ENCODE results near the gene BTNL2. TPM values are rescaled to one million over a fixed set of nuclear protein-coding genes. Genes with fewer than 3 reads are reported as not detected.

Gene BTNL2
- total RNA-seq, 1 experiment from 2014 or later = not detected

DNA sequence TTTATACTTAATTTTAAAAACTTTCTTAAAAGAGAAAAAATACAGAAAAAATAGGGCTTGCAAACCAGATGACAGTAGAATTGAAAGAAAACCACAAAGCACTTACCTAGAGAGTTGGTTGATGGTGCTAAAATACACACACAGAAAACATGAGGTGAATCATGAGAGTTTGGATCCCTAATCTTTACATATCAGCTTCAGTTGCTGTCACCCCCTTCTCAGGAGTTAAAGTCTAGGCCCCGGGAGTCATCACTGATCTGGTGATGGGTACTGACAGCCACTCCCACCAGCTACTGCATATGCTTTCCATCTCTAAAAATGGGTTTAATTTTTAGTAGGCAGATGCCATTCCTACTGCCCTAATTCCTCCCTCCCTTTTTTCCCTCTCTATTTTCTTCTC is 52.0 kb downstream of the BTNL2 start:
- DNase-seq (ENCODE audit: low read depth, low spot score) (no peak), ATAC-seq (no peak)
- in situ Hi-C loops (cut with HindIII; ENCODE audit: low pct_unique_long_range_greater_than_20kb, low sequenced_read_pairs) (no loop called here), intact Hi-C loops (cut with micrococcal nuclease; ENCODE audit: unreplicated experiment) (no loop called here)
- Histone ChIP-seq H3K9me3 (ENCODE audit: control insufficient read depth, insufficient read depth, low read depth, low read length) (no peaks in the 10 kb centered on the region), H3K36me3 (ENCODE audit: control insufficient read depth, insufficient read depth, low read length) (no peaks in the 10 kb centered on the region), H3K27ac (ENCODE audit: low read length) (no peak overlapping the region), H3K27me3 (ENCODE audit: control insufficient read depth, insufficient read depth, low read length) (no peaks in the 10 kb centered on the region), H3K4me3 (ENCODE audit: low read depth in 2 of 2, low read length in 2 of 2) (no peak overlapping the region), H3K4me1 (ENCODE audit: control insufficient read depth, insufficient read depth, low read length) (no peaks in the 10 kb centered on the region)
- no TSS peak for BruUV-seq (replicated peaks)
- POLR2A ChIA-PET = no interaction called here
- CTCF ChIA-PET = no interaction called here
- TF ChIP-seq, protein P1, sequence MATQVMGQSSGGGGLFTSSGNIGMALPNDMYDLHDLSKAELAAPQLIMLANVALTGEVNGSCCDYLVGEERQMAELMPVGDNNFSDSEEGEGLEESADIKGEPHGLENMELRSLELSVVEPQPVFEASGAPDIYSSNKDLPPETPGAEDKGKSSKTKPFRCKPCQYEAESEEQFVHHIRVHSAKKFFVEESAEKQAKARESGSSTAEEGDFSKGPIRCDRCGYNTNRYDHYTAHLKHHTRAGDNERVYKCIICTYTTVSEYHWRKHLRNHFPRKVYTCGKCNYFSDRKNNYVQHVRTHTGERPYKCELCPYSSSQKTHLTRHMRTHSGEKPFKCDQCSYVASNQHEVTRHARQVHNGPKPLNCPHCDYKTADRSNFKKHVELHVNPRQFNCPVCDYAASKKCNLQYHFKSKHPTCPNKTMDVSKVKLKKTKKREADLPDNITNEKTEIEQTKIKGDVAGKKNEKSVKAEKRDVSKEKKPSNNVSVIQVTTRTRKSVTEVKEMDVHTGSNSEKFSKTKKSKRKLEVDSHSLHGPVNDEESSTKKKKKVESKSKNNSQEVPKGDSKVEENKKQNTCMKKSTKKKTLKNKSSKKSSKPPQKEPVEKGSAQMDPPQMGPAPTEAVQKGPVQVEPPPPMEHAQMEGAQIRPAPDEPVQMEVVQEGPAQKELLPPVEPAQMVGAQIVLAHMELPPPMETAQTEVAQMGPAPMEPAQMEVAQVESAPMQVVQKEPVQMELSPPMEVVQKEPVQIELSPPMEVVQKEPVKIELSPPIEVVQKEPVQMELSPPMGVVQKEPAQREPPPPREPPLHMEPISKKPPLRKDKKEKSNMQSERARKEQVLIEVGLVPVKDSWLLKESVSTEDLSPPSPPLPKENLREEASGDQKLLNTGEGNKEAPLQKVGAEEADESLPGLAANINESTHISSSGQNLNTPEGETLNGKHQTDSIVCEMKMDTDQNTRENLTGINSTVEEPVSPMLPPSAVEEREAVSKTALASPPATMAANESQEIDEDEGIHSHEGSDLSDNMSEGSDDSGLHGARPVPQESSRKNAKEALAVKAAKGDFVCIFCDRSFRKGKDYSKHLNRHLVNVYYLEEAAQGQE (IDR thresholded peaks at IDR 0.05; ENCODE audit: insufficient read depth in 1 of 2, low read depth in 2 of 2, low read length in 1 of 2) = no peak
- TF ChIP-seq TCF7L2 (IDR thresholded peaks at IDR 0.05; ENCODE audit: low read depth, low read length) (no peak), SIN3A (IDR thresholded peaks at IDR 0.05; ENCODE audit: borderline replicate concordance, insufficient read depth, low read depth, low read length) (no peak), POLR2AphosphoS5 (IDR thresholded peaks at IDR 0.05; ENCODE audit: low read depth, low read length) (no peak)
- TF ChIP-seq, protein P2, sequence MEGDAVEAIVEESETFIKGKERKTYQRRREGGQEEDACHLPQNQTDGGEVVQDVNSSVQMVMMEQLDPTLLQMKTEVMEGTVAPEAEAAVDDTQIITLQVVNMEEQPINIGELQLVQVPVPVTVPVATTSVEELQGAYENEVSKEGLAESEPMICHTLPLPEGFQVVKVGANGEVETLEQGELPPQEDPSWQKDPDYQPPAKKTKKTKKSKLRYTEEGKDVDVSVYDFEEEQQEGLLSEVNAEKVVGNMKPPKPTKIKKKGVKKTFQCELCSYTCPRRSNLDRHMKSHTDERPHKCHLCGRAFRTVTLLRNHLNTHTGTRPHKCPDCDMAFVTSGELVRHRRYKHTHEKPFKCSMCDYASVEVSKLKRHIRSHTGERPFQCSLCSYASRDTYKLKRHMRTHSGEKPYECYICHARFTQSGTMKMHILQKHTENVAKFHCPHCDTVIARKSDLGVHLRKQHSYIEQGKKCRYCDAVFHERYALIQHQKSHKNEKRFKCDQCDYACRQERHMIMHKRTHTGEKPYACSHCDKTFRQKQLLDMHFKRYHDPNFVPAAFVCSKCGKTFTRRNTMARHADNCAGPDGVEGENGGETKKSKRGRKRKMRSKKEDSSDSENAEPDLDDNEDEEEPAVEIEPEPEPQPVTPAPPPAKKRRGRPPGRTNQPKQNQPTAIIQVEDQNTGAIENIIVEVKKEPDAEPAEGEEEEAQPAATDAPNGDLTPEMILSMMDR (IDR thresholded peaks at IDR 0.05) = no peak

DNA sequence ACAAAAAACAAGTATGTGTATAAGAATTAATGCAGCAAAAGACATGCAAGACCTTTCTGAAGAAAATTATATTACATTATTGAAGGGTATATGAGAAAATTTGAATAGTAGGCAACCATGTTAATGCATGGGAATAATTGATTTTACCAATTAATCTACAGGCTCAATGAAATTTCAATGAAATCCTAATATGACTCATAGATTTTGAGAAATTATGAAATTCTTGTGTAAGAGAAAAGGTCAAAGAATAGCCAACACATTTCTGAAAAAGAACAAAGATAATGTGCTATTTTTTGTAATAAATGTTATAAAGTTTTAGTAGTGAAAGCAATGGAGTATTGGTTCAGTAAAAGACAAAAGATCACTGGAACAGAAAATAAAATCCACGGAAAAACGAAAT is 53.6 kb downstream of the BTNL2 start:
- no peak for DNase-seq (ENCODE audit: low read depth, low spot score)
- ChIA-PET POLR2A (no interaction called here), CTCF (no interaction called here)
- Histone ChIP-seq H3K4me3 (ENCODE audit: low read depth in 2 of 2, low read length in 2 of 2) (no peak overlapping the region), H3K27me3 (ENCODE audit: control insufficient read depth, insufficient read depth, low read length) (no peaks in the 10 kb centered on the region), H3K27ac (ENCODE audit: low read length) (no peak overlapping the region), H3K4me1 (ENCODE audit: control insufficient read depth, insufficient read depth, low read length) (no peaks in the 10 kb centered on the region), H3K36me3 (ENCODE audit: control insufficient read depth, insufficient read depth, low read length) (no peaks in the 10 kb centered on the region), H3K9me3 (ENCODE audit: control insufficient read depth, insufficient read depth, low read depth, low read length) (no peaks in the 10 kb centered on the region)
- TF ChIP-seq SIN3A (IDR thresholded peaks at IDR 0.05; ENCODE audit: borderline replicate concordance, insufficient read depth, low read depth, low read length) = no peak
- TF ChIP-seq, protein P1 (IDR thresholded peaks at IDR 0.05; ENCODE audit: insufficient read depth in 1 of 2, low read depth in 2 of 2, low read length in 1 of 2) = no peak
- no peak for TF ChIP-seq POLR2AphosphoS5 (IDR thresholded peaks at IDR 0.05; ENCODE audit: low read depth, low read length)
- TF ChIP-seq, protein P2 (IDR thresholded peaks at IDR 0.05) = no peak
- no TSS peak for BruUV-seq (replicated peaks)
- ATAC-seq = no peak
- in situ Hi-C loops (cut with HindIII; ENCODE audit: low pct_unique_long_range_greater_than_20kb, low sequenced_read_pairs) = no loop called here
- intact Hi-C loops (cut with micrococcal nuclease; ENCODE audit: unreplicated experiment) = no loop called here

Other genes starting within 250 kb of the BTNL2 start
- 11.1 TPM for gene EGFL8, start 242.6 kb downstream of the BTNL2 start, total RNA-seq (2021; ENCODE audit: unreplicated experiment)
- 88.4 TPM for gene AGPAT1, start 231.1 kb downstream of the BTNL2 start, total RNA-seq (2021; ENCODE audit: unreplicated experiment)
- gene RNF5, start 228.8 kb downstream of the BTNL2 start, total RNA-seq (2021; ENCODE audit: unreplicated experiment) = 82.3 TPM
- 3.7 TPM for gene AGER, start 222.9 kb downstream of the BTNL2 start, total RNA-seq (2021; ENCODE audit: unreplicated experiment)
- gene PBX2, start 217.0 kb downstream of the BTNL2 start, total RNA-seq (2021; ENCODE audit: unreplicated experiment) = 76.2 TPM
- gene GPSM3, start 214.5 kb downstream of the BTNL2 start, total RNA-seq (2021; ENCODE audit: unreplicated experiment) = 2.0 TPM
- gene NOTCH4, start 183.1 kb downstream of the BTNL2 start, total RNA-seq (2021; ENCODE audit: unreplicated experiment) = 2.0 TPM
- not detected for gene TSBP1, start 35.3 kb downstream of the BTNL2 start, total RNA-seq (2021; ENCODE audit: unreplicated experiment)
- 1.7 TPM for gene HLA-DRA, start 32.7 kb upstream of the BTNL2 start, total RNA-seq (2021; ENCODE audit: unreplicated experiment)
- gene HLA-DRB5, start 123.1 kb upstream of the BTNL2 start, total RNA-seq (2021; ENCODE audit: unreplicated experiment) = not detected
- gene HLA-DRB1, start 182.7 kb upstream of the BTNL2 start, total RNA-seq (2021; ENCODE audit: unreplicated experiment) = 1.1 TPM
- 0.39 TPM for gene HLA-DQA1, start 230.2 kb upstream of the BTNL2 start, total RNA-seq (2021; ENCODE audit: unreplicated experiment)